Measurements from ENCODE around the gene IGFL2. TPM values are rescaled to one million over a fixed set of nuclear protein-coding genes. Genes with fewer than 3 reads are reported as not detected.
"Not testable (repeated sequence)": the region's sequence is repeated elsewhere in the genome, so short reads cannot be mapped to it uniquely, and the experiment has no call there.

Gene IGFL2
- total RNA-seq, 1 donor from 2014 or later: not detected

GRCh38 chr19:46134527-46134926 is 13.5 kb upstream of the IGFL2 start:
- DNase-seq (no peak), ATAC-seq (no peak)
- intact Hi-C loops (cut with micrococcal nuclease): no loop called here

- DNase-seq (no peak), ATAC-seq (no peak)
- intact Hi-C loops (cut with micrococcal nuclease): no loop called here
Observed at GRCh38 chr19:46137915-46138473, 10.0 kb upstream of the IGFL2 start.

- DNase-seq (no peak), ATAC-seq (no peak)
- intact Hi-C loops (cut with micrococcal nuclease): no loop called here
Observed at GRCh38 chr19:46141421-46141820, 6.6 kb upstream of the IGFL2 start.

- DNase-seq: no peak
- no peak for ATAC-seq
- intact Hi-C loops (cut with micrococcal nuclease): no loop called here
Observed at GRCh38 chr19:46142294-46142693, 5.7 kb upstream of the IGFL2 start.

GRCh38 chr19:46144756-46145155 is 3.3 kb upstream of the IGFL2 start:
- intact Hi-C loops (cut with micrococcal nuclease): no loop called here
- DNase-seq (no peak), ATAC-seq (no peak)

GRCh38 chr19:46147166-46147740 is 785 bp upstream of the IGFL2 start:
- no peak for DNase-seq
- ATAC-seq: no peak
- intact Hi-C loops (cut with micrococcal nuclease): no loop called here

GRCh38 chr19:46150606-46151005 is 2.6 kb downstream of the IGFL2 start:
- intact Hi-C loops (cut with micrococcal nuclease): no loop called here
- ATAC-seq: no peak
- no peak for DNase-seq

- DNase-seq (no peak), ATAC-seq (no peak)
- intact Hi-C loops (cut with micrococcal nuclease): no loop called here
Observed at GRCh38 chr19:46155237-46155636, 7.2 kb downstream of the IGFL2 start.

- ATAC-seq: no peak
- intact Hi-C loops (cut with micrococcal nuclease): no loop called here
Observed at GRCh38 chr19:46159418-46160232, 11.6 kb downstream of the IGFL2 start.

GRCh38 chr19:46160233-46160775 is 12.3 kb downstream of the IGFL2 start:
- ATAC-seq (no peak), DNase-seq (no peak)
- intact Hi-C loops (cut with micrococcal nuclease): no loop called here

More at GRCh38 chr19:46159418-46160232, 11.6 kb downstream of the IGFL2 start:
- DNase-seq: no peak

GRCh38 chr19:46161642-46162257 is 13.7 kb downstream of the IGFL2 start:
- ATAC-seq; intact Hi-C loops (cut with micrococcal nuclease); DNase-seq: not testable (repeated sequence)

- intact Hi-C loops (cut with micrococcal nuclease): no loop called here
- ATAC-seq: no peak
Observed at GRCh38 chr19:46162731-46163130, 14.7 kb downstream of the IGFL2 start.

GRCh38 chr19:46173886-46174480 is 25.9 kb downstream of the IGFL2 start:
- intact Hi-C loops (cut with micrococcal nuclease): no loop called here
- no peak for DNase-seq
- no peak for ATAC-seq

More at GRCh38 chr19:46162731-46163130, 14.7 kb downstream of the IGFL2 start:
- no peak for DNase-seq

- ATAC-seq (no peak), DNase-seq (no peak)
- intact Hi-C loops (cut with micrococcal nuclease): no loop called here
Observed at GRCh38 chr19:46176116-46176860, 28.2 kb downstream of the IGFL2 start.

GRCh38 chr19:46179076-46179759 is 31.2 kb downstream of the IGFL2 start:
- DNase-seq (no peak), ATAC-seq (no peak)
- intact Hi-C loops (cut with micrococcal nuclease): no loop called here

GRCh38 chr19:46180701-46181387 is 32.8 kb downstream of the IGFL2 start:
- intact Hi-C loops (cut with micrococcal nuclease): no loop called here
- ATAC-seq (no peak), DNase-seq (no peak)

GRCh38 chr19:46181388-46181779 is 33.3 kb downstream of the IGFL2 start:
- DNase-seq (no peak), ATAC-seq (no peak)

GRCh38 chr19:46182476-46182875 is 34.4 kb downstream of the IGFL2 start:
- intact Hi-C loops (cut with micrococcal nuclease): no loop called here
- no peak for ATAC-seq
- no peak for DNase-seq

More at GRCh38 chr19:46181388-46181779, 33.3 kb downstream of the IGFL2 start:
- intact Hi-C loops (cut with micrococcal nuclease): no loop called here

Data from left ventricle myocardium superior (tissue), 1 donor.